Keratinocyte (primary cell): ENCODE results near the gene ARID1B. TPM values are rescaled to one million over a fixed set of nuclear protein-coding genes. Genes with fewer than 3 reads are reported as not detected.

Experiments
- DNase-seq: peaks from one replicate; pipeline ENCODE4 v3.0.0-alpha.2; 2011; ENCODE audit warnings: low read depth, missing footprints, low spot score
- FAIRE-seq: peaks from 2 replicates; lab custom pipeline; 2011; peaks lifted over from hg19 to GRCh38; lab: Jason Lieb, UNC
- H2AFZ ChIP-seq: 2 replicates; pipeline ENCODE4 v1.6.0; 2012; ENCODE audit warnings: low read length, control low read depth, inconsistent platforms; ENCODE audit not compliant: control insufficient read depth
- H3K27ac ChIP-seq: 2 replicates; pipeline ENCODE4 v1.5.1; 2011; ENCODE audit warnings: low read length; ENCODE audit not compliant: control insufficient read depth, insufficient read depth
- H3K27me3 ChIP-seq: 3 replicates; pipeline ENCODE4 v1.6.0; 2011; ENCODE audit warnings: low read length; ENCODE audit not compliant: control insufficient read depth, insufficient read depth; ENCODE audit errors: extremely low read depth
- H3K36me3 ChIP-seq, 2 experiments: 2 replicates in 1 of 2; 3 replicates in 1 of 2; pipeline ENCODE4 v1.5.1; 2011; ENCODE audit warnings: low read length in 2 of 2, mild to moderate bottlenecking in 1 of 2; ENCODE audit not compliant: control insufficient read depth in 2 of 2, insufficient read depth in 2 of 2; ENCODE audit errors: extremely low read depth in 1 of 2
- H3K4me1 ChIP-seq: 3 replicates; pipeline ENCODE4 v1.5.1; 2011; ENCODE audit warnings: low read length; ENCODE audit not compliant: control insufficient read depth, insufficient read depth; ENCODE audit errors: extremely low read depth
- H3K4me2 ChIP-seq: 3 replicates; pipeline ENCODE4 v1.6.0; 2011; ENCODE audit warnings: low read depth, low read length; ENCODE audit not compliant: control insufficient read depth, insufficient read depth; ENCODE audit errors: extremely low read depth
- H3K4me3 ChIP-seq, 3 experiments: fragments of 200-600 bp in 1 of 3; sonication (generic) in 1 of 3; 2 replicates in 2 of 3; 3 replicates in 1 of 3; pipeline ENCODE4 v1.5.1; 2011 to 2016; ENCODE audit warnings: low read length in 3 of 3, mild to moderate bottlenecking in 3 of 3, control low read depth in 2 of 3, inconsistent platforms in 1 of 3, low read depth in 1 of 3, mixed read lengths in 1 of 3, mixed run types in 1 of 3, moderate library complexity in 1 of 3; ENCODE audit not compliant: control insufficient read depth in 2 of 3, insufficient read depth in 2 of 3; ENCODE audit errors: extremely low read depth in 1 of 3
- H3K79me2 ChIP-seq: 2 replicates; pipeline ENCODE4 v1.6.0; 2012; ENCODE audit warnings: low read length; ENCODE audit not compliant: control insufficient read depth, insufficient read depth
- H3K9ac ChIP-seq: 3 replicates; pipeline ENCODE4 v1.6.0; 2011; ENCODE audit warnings: low read length; ENCODE audit not compliant: control insufficient read depth, insufficient read depth; ENCODE audit errors: extremely low read depth
- H3K9me1 ChIP-seq: 3 replicates; pipeline ENCODE4 v1.6.0; 2011; ENCODE audit warnings: low read length; ENCODE audit not compliant: control insufficient read depth, insufficient read depth; ENCODE audit errors: extremely low read depth
- H3K9me3 ChIP-seq: 2 replicates; pipeline ENCODE4 v1.5.1; 2012; ENCODE audit warnings: low read depth, low read length; ENCODE audit not compliant: control insufficient read depth
- H4K20me1 ChIP-seq: 3 replicates; pipeline ENCODE4 v1.6.0; 2011; ENCODE audit warnings: low read length; ENCODE audit not compliant: control insufficient read depth, insufficient read depth; ENCODE audit errors: extremely low read depth
- CTCF ChIP-seq, 3 experiments: IDR thresholded peaks in 1 of 3; conservative IDR thresholded peaks in 1 of 3; optimal IDR thresholded peaks in 1 of 3; 2 replicates in 2 of 3; 3 replicates in 1 of 3; pipeline versions ENCODE3 to v1.5.1; 2011; ENCODE audit warnings: low read length in 3 of 3, mild to moderate bottlenecking in 3 of 3, moderate library complexity in 2 of 3, control low read depth in 1 of 3, inconsistent platforms in 1 of 3; ENCODE audit not compliant: insufficient read depth in 2 of 3; ENCODE audit errors: extremely low read depth in 1 of 3
- EZH2 ChIP-seq: IDR thresholded peaks from one replicate; pipeline ENCODE4 v1.6.1; 2012; ENCODE audit warnings: inconsistent platforms, mild to moderate bottlenecking, low read length, moderate library complexity
- dilution Hi-C: fragments of 300-500 bp; cut with MboI; formaldehyde crosslinking; loops from one replicate; pipeline ENCODE4 v1.7.0; 2020; ENCODE audit warnings: low sequenced_read_pairs; ENCODE audit not compliant: extremely low pct_ligation_motif_present
- polyA plus RNA-seq, 5 experiments: library from polyadenylated mRNA; depleted of rRNA in 3 of 5; stranded (reverse) in 3 of 5; stranded (forward) in 1 of 5; unstranded in 1 of 5; fragments of >200 nt; gene quantifications; 1 replicate in 1 of 5; 2 replicates in 3 of 5; 3 replicates in 1 of 5; pipeline versions ENCODE4 v1.2.1 to v1.2.3, GENCODE V29; 2011 to 2012; ENCODE audit warnings: missing spikeins in 2 of 5, low read depth in 1 of 5, low replicate concordance in 1 of 5

Gene ARID1B
- polyA plus RNA-seq, 1 donor (not counting 4 experiments of a cell fraction or from before 2014, with no cell fraction given): 14.9 TPM

GRCh38 chr6:156995502-156995901 is 218.3 kb downstream of the ARID1B start:
- dilution Hi-C loops: no loop called here
- peaks cover 32% of the 10 kb centered on the region for H3K79me2 ChIP-seq

GRCh38 chr6:156996265-156996664 is 219.1 kb downstream of the ARID1B start:
- dilution Hi-C loops: no loop called here
- no peaks in the 10 kb centered on the region for H3K36me3 ChIP-seq
- DNase-seq: no peak
- H3K9me1 ChIP-seq: no peaks in the 10 kb centered on the region
- H3K9ac ChIP-seq: no peak overlapping the region
- H3K79me2 ChIP-seq: peaks cover 27% of the 10 kb centered on the region
- TF ChIP-seq EZH2: no peak
- TF ChIP-seq CTCF (optimal IDR thresholded peaks at IDR 0.05 in 1 of 3, IDR thresholded peaks at IDR 0.05 in 1 of 3, conservative IDR thresholded peaks at IDR 0.05 in 1 of 3; ENCODE audit: extremely low read depth in 1 of 3, insufficient read depth in 2 of 3, low read length in 3 of 3): no peak
- FAIRE-seq: no peak
- H3K27ac ChIP-seq: no peak overlapping the region
- no peaks in the 10 kb centered on the region for H3K9me3 ChIP-seq
- no peak overlapping the region for H3K4me3 ChIP-seq
- H4K20me1 ChIP-seq: peaks cover 2% of the 10 kb centered on the region
- no peak overlapping the region for H2AFZ ChIP-seq
- H3K27me3 ChIP-seq: no peaks in the 10 kb centered on the region
- no peak overlapping the region for H3K4me2 ChIP-seq
- no peaks in the 10 kb centered on the region for H3K4me1 ChIP-seq

More at GRCh38 chr6:156995502-156995901, 218.3 kb downstream of the ARID1B start:
- Histone ChIP-seq H3K4me1 (no peaks in the 10 kb centered on the region), H3K27ac (no peak overlapping the region), H3K9me1 (no peaks in the 10 kb centered on the region), H3K27me3 (no peaks in the 10 kb centered on the region), H3K4me3 (no peak overlapping the region), H4K20me1 (peaks cover 2% of the 10 kb centered on the region), H3K9me3 (no peaks in the 10 kb centered on the region), H3K4me2 (no peak overlapping the region), H2AFZ (no peak overlapping the region), H3K9ac (no peak overlapping the region), H3K36me3 (no peaks in the 10 kb centered on the region)
- FAIRE-seq: no peak
- DNase-seq: no peak
- no peak for TF ChIP-seq CTCF (optimal IDR thresholded peaks at IDR 0.05 in 1 of 3, IDR thresholded peaks at IDR 0.05 in 1 of 3, conservative IDR thresholded peaks at IDR 0.05 in 1 of 3; ENCODE audit: extremely low read depth in 1 of 3, insufficient read depth in 2 of 3, low read length in 3 of 3)
- no peak for TF ChIP-seq EZH2
